HepG2 (cell line): ENCODE data around the gene EYA2.

Experiments used
- ADNP ChIP-seq: sonication (generic); formaldehyde crosslinking; IDR thresholded peaks from 2 replicates; pipeline ENCODE4 v1.4.0; 2020; ENCODE audit warnings: missing genetic modification reagents
- MEIS1 ChIP-seq: sonication (generic); formaldehyde crosslinking; IDR thresholded peaks from 2 replicates; pipeline ENCODE4 v1.9.0; 2021; ENCODE audit warnings: mild to moderate bottlenecking, missing genetic modification reagents, moderate library complexity, borderline replicate concordance
- NFYB ChIP-seq: sonication (generic); formaldehyde crosslinking; IDR thresholded peaks from 2 replicates; pipeline ENCODE4 v1.4.0; 2020; ENCODE audit warnings: missing genetic modification reagents
- STAG1 ChIP-seq: sonication (generic); formaldehyde crosslinking; IDR thresholded peaks from 2 replicates; pipeline ENCODE4 v1.4.0; 2020; ENCODE audit warnings: missing genetic modification reagents
- ZNF790 ChIP-seq: sonication (generic); formaldehyde crosslinking; IDR thresholded peaks from 2 replicates; pipeline ENCODE4 v1.8.0; 2022; ENCODE audit warnings: missing genetic modification reagents, mild to moderate bottlenecking, borderline replicate concordance
- TF ChIP-seq, protein P1 (sequence below): sonication (generic); formaldehyde crosslinking; IDR thresholded peaks from 2 replicates; pipeline ENCODE4 v1.5.0; 2020; ENCODE audit warnings: mild to moderate bottlenecking, missing genetic modification reagents
- TF ChIP-seq, protein P2 (sequence below): sonication (generic); formaldehyde crosslinking; IDR thresholded peaks from 2 replicates; pipeline ENCODE4 v1.4.0; 2020; ENCODE audit warnings: missing genetic modification reagents
- TF ChIP-seq, protein P3 (sequence below): sonication (generic); formaldehyde crosslinking; conservative IDR thresholded peaks from 2 replicates; pipeline ENCODE4 v1.8.1; 2023; ENCODE audit warnings: missing genetic modification reagents
- TF ChIP-seq, protein P4 (sequence below): IDR thresholded peaks from 2 replicates; pipeline ENCODE4 v1.6.1; 2016; ENCODE audit warnings: low read depth, control low read depth
- TF ChIP-seq, protein P5 (sequence below): sonication (generic); formaldehyde crosslinking; IDR thresholded peaks from 2 replicates; pipeline ENCODE4 v1.5.0; 2020; ENCODE audit warnings: mild to moderate bottlenecking, missing genetic modification reagents, moderate library complexity
- TF ChIP-seq, protein P6 (sequence below): sonication (generic); formaldehyde crosslinking; IDR thresholded peaks from 2 replicates; pipeline ENCODE4 v1.8.0; 2022; ENCODE audit warnings: mild to moderate bottlenecking, missing genetic modification reagents, moderate library complexity
- TF ChIP-seq, protein P7 (sequence below), 2 experiments: fragments of 450-650 bp in 1 of 2; sonication (generic) in 1 of 2; formaldehyde crosslinking; IDR thresholded peaks; 2 replicates each; pipeline versions ENCODE4 v1.5.0 to v1.8.0; 2020 to 2022; ENCODE audit warnings: mild to moderate bottlenecking in 1 of 2, missing genetic modification reagents in 1 of 2
- TF ChIP-seq, protein P8 (sequence below), 2 experiments: sonication (generic) in 1 of 2; formaldehyde crosslinking in 1 of 2; IDR thresholded peaks; 2 replicates each; pipeline versions ENCODE4 v1.5.1 to v1.6.1; 2011 to 2020; ENCODE audit warnings: borderline replicate concordance in 1 of 2, low read depth in 1 of 2, low read length in 1 of 2, mild to moderate bottlenecking in 1 of 2, missing genetic modification reagents in 1 of 2, moderate library complexity in 1 of 2

DNA sequence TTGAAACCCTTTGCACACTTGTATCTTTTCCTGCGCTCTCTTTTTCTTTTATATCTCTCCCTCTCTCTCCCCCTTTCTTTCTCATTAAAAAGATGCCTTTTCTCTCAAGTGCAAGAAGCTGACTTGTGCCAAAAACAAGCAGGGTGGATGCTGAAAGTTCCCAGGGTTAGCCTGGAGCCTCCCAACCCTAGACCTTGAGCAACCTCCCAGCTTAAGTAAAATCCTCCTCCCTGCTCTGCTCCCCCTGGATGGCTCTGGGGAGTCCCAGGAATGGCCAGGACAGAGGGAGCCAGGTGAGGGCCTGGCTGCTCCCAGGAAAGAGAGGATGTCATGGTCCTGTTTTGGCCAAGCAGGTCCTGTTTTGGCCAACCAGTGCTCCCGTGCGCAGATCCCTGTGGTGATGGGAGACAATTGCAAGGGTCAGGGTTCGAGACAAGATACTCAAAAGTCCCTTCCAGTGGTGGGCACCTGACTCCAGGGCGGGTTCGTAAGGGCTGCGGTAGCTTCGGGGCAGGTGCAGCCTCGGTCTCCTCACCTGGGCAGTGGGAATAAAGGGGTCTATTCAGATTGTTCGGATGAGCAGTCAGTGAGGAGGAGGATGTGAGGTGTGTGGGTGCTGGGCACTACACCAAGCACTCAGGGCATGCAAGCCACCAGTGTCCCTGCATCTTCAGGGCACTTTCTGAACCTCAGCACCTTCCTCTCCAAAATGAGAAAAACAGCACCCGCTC is 49.4 kb downstream of the EYA2 start:
- TF ChIP-seq, protein P1, sequence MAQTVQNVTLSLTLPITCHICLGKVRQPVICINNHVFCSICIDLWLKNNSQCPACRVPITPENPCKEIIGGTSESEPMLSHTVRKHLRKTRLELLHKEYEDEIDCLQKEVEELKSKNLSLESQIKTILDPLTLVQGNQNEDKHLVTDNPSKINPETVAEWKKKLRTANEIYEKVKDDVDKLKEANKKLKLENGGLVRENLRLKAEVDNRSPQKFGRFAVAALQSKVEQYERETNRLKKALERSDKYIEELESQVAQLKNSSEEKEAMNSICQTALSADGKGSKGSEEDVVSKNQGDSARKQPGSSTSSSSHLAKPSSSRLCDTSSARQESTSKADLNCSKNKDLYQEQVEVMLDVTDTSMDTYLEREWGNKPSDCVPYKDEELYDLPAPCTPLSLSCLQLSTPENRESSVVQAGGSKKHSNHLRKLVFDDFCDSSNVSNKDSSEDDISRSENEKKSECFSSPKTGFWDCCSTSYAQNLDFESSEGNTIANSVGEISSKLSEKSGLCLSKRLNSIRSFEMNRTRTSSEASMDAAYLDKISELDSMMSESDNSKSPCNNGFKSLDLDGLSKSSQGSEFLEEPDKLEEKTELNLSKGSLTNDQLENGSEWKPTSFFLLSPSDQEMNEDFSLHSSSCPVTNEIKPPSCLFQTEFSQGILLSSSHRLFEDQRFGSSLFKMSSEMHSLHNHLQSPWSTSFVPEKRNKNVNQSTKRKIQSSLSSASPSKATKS, result no peak
- TF ChIP-seq, protein P2, sequence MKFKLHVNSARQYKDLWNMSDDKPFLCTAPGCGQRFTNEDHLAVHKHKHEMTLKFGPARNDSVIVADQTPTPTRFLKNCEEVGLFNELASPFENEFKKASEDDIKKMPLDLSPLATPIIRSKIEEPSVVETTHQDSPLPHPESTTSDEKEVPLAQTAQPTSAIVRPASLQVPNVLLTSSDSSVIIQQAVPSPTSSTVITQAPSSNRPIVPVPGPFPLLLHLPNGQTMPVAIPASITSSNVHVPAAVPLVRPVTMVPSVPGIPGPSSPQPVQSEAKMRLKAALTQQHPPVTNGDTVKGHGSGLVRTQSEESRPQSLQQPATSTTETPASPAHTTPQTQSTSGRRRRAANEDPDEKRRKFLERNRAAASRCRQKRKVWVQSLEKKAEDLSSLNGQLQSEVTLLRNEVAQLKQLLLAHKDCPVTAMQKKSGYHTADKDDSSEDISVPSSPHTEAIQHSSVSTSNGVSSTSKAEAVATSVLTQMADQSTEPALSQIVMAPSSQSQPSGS (CRISPR knock-in tag), result no peak
- no peak for TF ChIP-seq STAG1 (CRISPR knock-in tag)
- TF ChIP-seq, protein P3, sequence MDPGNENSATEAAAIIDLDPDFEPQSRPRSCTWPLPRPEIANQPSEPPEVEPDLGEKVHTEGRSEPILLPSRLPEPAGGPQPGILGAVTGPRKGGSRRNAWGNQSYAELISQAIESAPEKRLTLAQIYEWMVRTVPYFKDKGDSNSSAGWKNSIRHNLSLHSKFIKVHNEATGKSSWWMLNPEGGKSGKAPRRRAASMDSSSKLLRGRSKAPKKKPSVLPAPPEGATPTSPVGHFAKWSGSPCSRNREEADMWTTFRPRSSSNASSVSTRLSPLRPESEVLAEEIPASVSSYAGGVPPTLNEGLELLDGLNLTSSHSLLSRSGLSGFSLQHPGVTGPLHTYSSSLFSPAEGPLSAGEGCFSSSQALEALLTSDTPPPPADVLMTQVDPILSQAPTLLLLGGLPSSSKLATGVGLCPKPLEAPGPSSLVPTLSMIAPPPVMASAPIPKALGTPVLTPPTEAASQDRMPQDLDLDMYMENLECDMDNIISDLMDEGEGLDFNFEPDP (CRISPR knock-in tag), result no peak
- TF ChIP-seq, protein P4, sequence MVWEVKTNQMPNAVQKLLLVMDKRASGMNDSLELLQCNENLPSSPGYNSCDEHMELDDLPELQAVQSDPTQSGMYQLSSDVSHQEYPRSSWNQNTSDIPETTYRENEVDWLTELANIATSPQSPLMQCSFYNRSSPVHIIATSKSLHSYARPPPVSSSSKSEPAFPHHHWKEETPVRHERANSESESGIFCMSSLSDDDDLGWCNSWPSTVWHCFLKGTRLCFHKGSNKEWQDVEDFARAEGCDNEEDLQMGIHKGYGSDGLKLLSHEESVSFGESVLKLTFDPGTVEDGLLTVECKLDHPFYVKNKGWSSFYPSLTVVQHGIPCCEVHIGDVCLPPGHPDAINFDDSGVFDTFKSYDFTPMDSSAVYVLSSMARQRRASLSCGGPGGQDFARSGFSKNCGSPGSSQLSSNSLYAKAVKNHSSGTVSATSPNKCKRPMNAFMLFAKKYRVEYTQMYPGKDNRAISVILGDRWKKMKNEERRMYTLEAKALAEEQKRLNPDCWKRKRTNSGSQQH (CRISPR knock-in tag), result no peak
- TF ChIP-seq MEIS1 (CRISPR knock-in tag), result no peak
- TF ChIP-seq NFYB (CRISPR knock-in tag), result no peak
- TF ChIP-seq, protein P5, sequence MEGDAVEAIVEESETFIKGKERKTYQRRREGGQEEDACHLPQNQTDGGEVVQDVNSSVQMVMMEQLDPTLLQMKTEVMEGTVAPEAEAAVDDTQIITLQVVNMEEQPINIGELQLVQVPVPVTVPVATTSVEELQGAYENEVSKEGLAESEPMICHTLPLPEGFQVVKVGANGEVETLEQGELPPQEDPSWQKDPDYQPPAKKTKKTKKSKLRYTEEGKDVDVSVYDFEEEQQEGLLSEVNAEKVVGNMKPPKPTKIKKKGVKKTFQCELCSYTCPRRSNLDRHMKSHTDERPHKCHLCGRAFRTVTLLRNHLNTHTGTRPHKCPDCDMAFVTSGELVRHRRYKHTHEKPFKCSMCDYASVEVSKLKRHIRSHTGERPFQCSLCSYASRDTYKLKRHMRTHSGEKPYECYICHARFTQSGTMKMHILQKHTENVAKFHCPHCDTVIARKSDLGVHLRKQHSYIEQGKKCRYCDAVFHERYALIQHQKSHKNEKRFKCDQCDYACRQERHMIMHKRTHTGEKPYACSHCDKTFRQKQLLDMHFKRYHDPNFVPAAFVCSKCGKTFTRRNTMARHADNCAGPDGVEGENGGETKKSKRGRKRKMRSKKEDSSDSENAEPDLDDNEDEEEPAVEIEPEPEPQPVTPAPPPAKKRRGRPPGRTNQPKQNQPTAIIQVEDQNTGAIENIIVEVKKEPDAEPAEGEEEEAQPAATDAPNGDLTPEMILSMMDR, result no peak
- no peak for TF ChIP-seq ZNF790 (CRISPR knock-in tag)
- TF ChIP-seq ADNP (CRISPR knock-in tag), result no peak
- TF ChIP-seq, protein P6, sequence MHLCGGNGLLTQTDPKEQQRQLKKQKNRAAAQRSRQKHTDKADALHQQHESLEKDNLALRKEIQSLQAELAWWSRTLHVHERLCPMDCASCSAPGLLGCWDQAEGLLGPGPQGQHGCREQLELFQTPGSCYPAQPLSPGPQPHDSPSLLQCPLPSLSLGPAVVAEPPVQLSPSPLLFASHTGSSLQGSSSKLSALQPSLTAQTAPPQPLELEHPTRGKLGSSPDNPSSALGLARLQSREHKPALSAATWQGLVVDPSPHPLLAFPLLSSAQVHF (CRISPR knock-in tag), result no peak
- TF ChIP-seq, protein P7, sequence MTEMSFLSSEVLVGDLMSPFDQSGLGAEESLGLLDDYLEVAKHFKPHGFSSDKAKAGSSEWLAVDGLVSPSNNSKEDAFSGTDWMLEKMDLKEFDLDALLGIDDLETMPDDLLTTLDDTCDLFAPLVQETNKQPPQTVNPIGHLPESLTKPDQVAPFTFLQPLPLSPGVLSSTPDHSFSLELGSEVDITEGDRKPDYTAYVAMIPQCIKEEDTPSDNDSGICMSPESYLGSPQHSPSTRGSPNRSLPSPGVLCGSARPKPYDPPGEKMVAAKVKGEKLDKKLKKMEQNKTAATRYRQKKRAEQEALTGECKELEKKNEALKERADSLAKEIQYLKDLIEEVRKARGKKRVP (CRISPR knock-in tag; IDR thresholded peaks at IDR 0.05), result no peak
- TF ChIP-seq, protein P8, sequence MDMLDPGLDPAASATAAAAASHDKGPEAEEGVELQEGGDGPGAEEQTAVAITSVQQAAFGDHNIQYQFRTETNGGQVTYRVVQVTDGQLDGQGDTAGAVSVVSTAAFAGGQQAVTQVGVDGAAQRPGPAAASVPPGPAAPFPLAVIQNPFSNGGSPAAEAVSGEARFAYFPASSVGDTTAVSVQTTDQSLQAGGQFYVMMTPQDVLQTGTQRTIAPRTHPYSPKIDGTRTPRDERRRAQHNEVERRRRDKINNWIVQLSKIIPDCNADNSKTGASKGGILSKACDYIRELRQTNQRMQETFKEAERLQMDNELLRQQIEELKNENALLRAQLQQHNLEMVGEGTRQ (IDR thresholded peaks at IDR 0.05; ENCODE audit: low read depth, low read length), result no peak
- TF ChIP-seq, protein P8 (CRISPR knock-in tag; IDR thresholded peaks at IDR 0.05; ENCODE audit: borderline replicate concordance), result no peak
